ENCODE measurements around the gene ISOC2. TPM values are rescaled to one million over a fixed set of nuclear protein-coding genes. Genes with fewer than 3 reads are reported as not detected.
A peak's percentile ranks its signal among the peaks of the same experiment; 100 is the strongest.
"Not testable (repeated sequence)": the region's sequence is repeated elsewhere in the genome, so short reads cannot be mapped to it uniquely, and the experiment has no call there.

Gene ISOC2
- total RNA-seq, 1 donor from 2014 or later = 39.3 TPM

- DNase-seq = no peak
Measured at GRCh38 chr19:55457683-55458457, 3.6 kb downstream of the ISOC2 start.

DNA sequence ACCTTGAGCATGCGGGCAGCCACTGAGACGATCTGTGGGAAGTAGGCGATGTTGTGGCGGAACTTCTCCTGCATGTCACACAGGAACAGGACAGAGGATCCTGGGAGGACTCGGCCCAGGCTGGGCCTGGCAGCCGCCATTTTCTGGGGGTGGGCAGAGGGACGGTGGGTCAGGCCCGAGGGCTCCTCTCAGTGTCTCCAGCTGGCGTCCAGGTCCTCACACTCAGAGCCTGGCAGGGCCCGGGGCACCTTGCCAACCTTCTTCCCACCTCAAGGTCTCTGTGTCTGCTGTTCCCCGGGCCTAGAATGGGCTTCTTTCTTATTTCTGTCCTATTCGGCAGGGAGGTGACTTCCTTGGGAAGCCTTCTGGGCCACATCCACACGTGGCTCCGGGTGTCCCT, 5.1 kb downstream of the ISOC2 start:
- no peak for DNase-seq

- no peak for DNase-seq
Measured at GRCh38 chr19:55455576-55456235, 5.7 kb downstream of the ISOC2 start.

GRCh38 chr19:55454787-55455243, 6.6 kb downstream of the ISOC2 start:
- no peak for DNase-seq

GRCh38 chr19:55453511-55454260, 7.8 kb downstream of the ISOC2 start:
- DNase-seq = no peak

GRCh38 chr19:55452749-55453346, 8.6 kb downstream of the ISOC2 start:
- peak; percentile 96 for DNase-seq

DNA sequence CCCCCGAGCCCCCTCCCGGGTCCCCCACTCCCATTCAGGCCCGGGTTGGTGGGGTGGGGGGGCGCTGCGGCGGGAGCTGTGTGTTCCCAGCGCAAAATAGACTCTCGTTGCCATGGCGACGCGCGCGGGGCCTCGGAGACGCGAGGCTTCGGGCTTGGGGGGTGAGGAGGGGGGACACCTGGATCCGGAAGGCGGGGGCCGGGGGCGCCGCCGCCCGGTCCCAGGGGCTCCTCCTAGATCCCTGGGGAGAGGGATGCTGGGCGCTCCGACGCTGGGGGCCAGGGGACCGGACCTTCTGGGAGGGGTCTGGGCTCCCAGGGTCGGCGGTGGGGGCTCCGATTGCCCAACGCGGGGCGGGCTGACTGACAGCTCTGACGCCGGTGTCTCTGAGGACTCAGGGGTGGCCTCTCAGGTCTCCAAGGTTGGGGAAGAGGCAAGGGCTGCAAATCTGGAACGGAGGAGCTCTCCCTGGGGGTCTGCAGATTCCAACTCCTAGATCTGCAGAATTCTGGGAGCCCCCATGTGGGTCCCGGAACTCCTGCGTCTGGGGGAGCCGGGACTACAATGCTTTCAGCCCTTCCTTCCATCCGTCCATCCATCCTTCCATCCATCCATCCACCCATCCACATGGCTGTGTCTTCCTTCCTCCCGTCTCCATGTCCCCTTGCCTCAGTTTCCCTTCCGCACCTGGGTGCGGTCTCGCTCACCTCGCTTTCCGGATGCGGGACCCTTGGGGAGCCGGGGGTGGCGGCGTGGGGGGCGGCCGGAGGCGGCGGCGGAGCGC, 9.3 kb downstream of the ISOC2 start:
- peak; percentile 54 for DNase-seq

- no peak for DNase-seq
Measured at GRCh38 chr19:55451163-55451964, 10.1 kb downstream of the ISOC2 start.

DNA sequence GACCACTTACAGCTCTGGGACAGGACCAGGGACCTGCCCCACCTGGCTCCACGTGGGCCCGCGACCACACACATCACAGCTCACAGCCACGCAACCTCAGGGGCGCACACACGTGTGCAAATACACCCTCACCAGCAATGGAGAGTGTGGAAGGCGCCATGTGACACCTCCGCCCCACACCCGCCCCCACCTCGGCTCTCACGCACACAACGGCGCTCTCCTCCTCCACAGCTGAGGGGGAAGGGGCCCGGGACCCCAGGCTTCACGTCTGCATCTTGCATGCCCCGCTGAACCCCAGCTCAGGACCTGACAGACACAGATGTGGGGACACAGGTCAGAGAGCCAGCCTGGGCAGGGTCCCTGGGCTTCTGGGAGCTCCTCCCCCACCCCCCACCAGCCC, 12.0 kb downstream of the ISOC2 start:
- DNase-seq = no peak

DNA sequence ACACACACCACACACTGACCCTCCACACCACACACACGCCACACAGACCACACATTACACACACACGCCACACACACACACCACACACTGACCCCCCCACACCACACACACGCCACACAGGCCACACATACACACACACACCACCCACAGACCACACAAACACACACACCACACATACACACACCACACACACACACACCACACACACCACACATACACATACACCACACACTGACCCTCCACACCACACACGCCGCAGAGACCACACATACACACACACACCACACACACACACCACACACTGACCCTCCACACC, 13.3 kb downstream of the ISOC2 start:
- DNase-seq = not testable (repeated sequence)

DNA sequence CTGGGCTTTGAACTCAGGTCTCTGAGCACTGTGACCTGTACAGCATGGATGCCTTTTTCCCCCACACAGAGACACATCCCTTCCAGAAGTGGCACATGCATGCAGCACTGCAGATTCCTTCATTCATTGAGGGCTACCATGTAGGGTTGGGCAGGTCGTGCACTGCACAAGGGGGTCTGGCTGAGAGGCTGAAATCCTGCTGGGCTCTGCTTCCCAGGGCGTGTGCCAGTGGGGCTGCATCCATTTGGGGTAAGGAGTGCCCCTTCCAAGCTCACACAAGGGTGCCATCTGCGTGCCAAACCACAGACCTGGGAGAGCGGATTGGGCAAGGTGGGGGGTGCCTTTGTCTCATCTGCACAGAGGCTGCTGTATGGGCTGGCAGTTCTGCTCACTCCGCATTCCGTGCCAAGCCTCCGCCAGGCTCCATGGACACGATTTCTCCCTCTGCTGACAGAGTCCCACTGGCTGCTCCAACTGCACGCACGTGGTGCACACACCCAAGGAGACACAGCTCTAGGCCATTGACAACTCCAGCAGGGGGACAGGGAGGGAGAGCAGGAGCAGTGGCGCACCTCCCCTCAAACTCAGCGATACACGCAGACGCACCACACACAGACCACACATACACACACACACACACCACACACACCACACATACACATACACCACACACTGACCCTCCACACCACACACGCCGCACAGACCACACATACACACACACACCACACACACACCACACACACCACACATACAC, 13.8 kb downstream of the ISOC2 start:
- DNase-seq = peak; percentile 64

- DNase-seq = no peak
Measured at GRCh38 chr19:55446060-55446459, 15.4 kb downstream of the ISOC2 start.

GRCh38 chr19:55444646-55445045, 16.8 kb downstream of the ISOC2 start:
- DNase-seq = no peak

DNA sequence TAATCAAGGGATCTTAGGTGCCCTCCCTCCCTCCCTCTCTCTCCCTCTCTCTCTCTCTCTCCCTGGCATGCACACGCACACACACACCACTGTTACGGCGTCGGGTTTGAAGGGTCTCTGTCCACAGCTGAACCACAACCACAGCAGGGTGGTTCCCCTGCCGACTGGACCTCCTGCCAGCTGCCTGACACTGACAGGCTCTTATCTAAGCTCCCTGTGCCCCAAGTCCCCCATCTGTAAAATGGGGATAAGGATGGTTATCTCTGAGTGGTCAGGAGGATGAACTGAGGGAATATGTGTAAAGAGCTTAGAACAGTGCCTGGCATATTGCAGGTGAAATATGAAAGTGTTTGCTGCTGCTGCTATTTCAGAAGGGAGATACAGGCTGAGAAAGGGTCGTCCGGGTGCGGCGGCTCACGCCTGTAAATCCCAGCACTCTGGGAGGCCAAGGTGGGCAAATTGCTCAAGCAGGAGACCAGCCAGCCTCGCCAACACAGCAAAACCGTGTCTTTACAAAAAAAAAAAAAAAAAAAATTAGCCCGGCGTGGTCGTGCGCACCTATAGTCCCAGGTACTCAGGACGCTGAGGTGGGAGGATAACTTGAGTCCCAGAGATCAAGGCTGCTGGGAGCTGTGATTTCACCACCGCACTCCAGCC, 17.5 kb downstream of the ISOC2 start:
- no peak for DNase-seq

DNA sequence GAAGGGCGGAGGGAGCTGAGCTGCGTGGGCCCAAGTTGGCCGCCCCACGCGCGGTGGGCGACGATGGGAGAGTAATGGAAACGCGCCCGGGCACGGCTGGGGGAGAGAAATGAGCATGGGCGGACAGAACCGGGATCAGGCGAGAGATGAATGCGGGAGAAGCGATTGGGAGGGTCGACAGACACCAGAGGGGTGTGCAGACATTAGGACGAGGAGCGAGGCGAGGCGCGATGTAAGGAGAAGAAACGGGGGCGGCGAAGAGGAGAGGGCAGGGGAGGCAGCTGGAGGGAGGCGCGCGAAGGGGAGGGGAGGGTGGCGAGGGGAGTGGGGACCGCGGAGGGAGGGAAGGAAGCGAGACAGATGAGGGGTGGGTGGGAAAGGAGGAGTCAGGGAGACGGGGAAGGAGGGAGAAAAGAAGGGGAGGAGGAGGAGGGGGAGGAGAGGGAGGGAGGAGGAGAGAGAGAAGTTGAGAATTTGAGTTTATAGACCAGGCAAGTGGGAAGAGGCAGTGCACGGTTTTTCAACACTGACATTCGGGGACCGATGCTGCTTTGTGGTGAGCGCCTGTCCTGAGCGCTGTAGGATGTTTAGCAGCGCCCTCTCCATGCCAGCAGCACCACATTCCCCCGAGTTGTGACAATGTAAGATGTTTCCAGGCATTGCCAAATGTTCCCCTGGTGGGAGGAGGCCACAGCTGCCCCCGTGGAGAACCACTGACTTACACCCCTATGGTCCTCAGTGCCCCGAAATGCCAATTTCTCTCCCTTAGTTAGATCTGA, 18.2 kb downstream of the ISOC2 start, which contains the start of gene SHISA7:
TSS of gene SHISA7 (minus strand) at position 256 of the 779 bp plus-strand sequence. CDS start 437 bp downstream, outside the sequence.
- DNase-seq = no peak

DNA sequence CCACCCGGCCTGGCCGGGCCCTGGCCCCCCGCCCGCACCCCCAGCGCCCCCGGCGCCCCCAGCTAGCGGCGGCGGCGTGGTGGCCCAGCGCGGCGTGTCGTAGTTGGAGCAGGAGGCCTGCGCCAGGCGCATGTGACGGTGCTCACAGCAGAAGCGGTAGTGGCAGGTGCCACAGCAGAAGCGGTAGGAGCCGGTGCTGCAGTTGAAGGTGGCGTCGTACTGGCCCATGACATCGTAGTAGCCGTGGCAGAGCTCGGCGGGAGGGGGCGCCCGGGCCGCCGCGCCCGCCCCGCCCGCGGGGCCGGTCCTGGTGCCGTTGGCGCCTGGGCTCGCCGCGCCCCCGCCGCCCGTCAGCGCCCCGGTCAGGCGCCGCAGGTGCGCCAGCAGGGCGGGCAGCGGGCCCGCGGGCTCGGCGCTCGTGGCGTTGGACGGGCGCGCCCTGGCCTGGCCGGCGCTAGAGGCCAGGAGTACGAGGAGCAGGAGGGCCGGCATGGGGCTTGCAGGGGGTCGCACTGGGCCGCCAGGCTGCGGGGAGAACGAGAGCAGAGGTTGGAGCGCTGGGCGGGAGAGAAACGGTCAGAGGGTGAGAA, 19.0 kb downstream of the ISOC2 start:
- DNase-seq = no peak

DNA sequence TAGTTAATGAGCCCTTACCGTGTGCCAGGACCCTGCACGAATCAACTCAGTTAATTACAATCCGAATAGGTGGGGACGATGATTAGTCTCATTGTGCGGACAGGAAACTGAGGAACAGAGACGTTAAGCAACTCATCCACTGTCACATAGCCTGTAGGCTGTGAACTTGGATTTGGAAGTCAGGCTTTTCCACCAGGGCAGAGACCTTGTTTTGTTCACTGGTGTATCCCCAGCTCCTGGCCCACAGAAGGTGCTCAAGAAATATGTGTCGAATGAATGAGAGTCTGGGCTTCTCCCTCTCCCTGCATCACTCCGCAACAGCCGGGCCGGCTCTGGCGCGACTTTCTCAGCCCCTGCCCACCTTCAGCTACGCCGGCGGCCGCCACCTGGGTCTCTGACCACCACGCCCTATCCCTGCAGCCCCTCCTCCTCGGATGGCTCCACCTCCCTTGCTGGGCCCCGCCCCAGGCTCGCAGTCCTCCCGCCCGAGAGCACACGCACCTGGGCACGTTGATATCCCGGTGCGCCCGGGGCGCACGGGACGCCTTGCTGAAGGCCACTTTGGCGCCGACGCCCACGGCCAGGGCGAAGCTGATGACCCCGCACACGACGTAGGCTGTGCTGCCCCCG, 19.6 kb downstream of the ISOC2 start:
- DNase-seq = no peak

DNA sequence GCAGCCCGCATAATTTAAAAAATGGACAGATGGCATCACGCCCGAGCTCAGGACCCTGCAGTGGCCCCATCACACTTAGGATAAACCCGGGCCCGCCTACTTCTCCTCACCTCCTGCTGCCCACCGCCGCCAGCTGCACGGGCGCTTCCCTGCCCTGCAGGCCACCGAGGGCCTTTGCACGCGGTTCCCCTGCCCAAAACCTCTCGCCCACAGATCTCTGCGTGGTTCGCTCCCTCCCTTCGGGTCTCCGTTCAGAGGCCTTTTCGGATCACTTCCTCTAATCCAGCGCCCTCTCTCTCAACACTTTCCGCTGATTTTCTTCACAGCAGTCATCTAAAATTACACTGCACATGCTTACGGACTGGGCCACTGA, 20.1 kb downstream of the ISOC2 start:
- no peak for DNase-seq
